ENCODE data around the gene GPR42. TPM values are rescaled to one million over a fixed set of nuclear protein-coding genes. Genes with fewer than 3 reads are reported as not detected.
"Not testable (repeated sequence)": the region's sequence is repeated elsewhere in the genome, so short reads cannot be mapped to it uniquely, and the experiment has no call there.

GPR42 gene
- total and polyA plus RNA-seq, 11 donors, result not detected

DNA sequence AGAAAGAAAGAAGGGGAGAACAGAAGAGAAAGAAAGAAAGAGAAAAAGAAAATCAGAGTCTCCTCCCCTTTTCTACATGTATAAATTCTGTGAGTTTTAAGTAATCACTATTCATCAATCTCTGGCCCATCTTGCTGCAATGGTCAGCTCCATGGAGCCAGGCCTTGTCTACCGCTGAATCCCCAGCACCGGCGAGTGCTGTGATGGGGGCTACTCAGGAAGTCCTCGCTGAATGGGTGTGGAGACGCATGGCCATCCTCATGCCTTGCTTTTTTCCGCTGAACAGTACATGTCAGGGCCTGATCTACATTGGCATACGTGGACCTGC is 29.9 kb downstream of the GPR42 start:
- intact Hi-C loops (cut with DNase I), result no loop called here
- no peak overlapping the region for H3K4me3 ChIP-seq
- 89 to 96% (median 94%) methylated on average over 7 of the region's 7 CpGs for WGBS, 4 donors
- no peak for DNase-seq
- H3K36me3 ChIP-seq, result no peaks in the 10 kb centered on the region
- H3K27me3 ChIP-seq, result no peaks in the 10 kb centered on the region
- H3K4me1 ChIP-seq, result peaks cover 0 to 16% (median under 1%) of the 10 kb centered on the region in 12 donors
- ATAC-seq, result no peak
- H3K27ac ChIP-seq, result no peak overlapping the region
- TF ChIP-seq, protein P1, sequence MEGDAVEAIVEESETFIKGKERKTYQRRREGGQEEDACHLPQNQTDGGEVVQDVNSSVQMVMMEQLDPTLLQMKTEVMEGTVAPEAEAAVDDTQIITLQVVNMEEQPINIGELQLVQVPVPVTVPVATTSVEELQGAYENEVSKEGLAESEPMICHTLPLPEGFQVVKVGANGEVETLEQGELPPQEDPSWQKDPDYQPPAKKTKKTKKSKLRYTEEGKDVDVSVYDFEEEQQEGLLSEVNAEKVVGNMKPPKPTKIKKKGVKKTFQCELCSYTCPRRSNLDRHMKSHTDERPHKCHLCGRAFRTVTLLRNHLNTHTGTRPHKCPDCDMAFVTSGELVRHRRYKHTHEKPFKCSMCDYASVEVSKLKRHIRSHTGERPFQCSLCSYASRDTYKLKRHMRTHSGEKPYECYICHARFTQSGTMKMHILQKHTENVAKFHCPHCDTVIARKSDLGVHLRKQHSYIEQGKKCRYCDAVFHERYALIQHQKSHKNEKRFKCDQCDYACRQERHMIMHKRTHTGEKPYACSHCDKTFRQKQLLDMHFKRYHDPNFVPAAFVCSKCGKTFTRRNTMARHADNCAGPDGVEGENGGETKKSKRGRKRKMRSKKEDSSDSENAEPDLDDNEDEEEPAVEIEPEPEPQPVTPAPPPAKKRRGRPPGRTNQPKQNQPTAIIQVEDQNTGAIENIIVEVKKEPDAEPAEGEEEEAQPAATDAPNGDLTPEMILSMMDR (IDR thresholded peaks at IDR 0.05), result no peak
- TF ChIP-seq POLR2A (IDR thresholded peaks at IDR 0.05), result no peak
- H3K9me3 ChIP-seq, result no peaks in the 10 kb centered on the region

DNA sequence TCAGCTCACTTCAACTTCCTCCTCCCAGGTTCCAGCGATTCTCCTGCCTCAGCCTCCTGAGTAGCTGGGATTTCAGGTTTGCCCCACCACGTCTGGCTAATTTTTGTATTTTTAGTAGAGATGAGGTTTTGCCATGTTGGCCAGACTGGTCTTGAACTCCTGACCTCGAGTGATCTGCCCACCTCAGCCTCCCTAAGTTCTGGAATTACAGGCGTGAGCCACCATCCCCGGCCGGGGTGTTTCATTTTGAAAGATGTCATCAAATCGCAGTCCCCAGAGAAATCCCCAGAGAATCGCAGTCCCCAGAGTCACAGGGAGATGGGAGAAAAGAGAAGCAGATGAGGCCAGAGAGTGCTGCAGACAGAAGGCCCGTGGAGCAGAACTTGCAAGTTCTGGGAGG is 30.5 kb downstream of the GPR42 start:
- H3K27ac ChIP-seq; H3K27me3 ChIP-seq; H3K36me3 ChIP-seq; ATAC-seq; H3K9me3 ChIP-seq; H3K4me3 ChIP-seq; intact Hi-C loops (cut with DNase I); DNase-seq: not testable (repeated sequence)
- H3K4me1 ChIP-seq, result peaks cover 0 to 15% (median 0%) of the 10 kb centered on the region in 12 donors
- 83 to 89% (median 88%) methylated on average over 9 of the region's 9 CpGs for WGBS, 4 donors

DNA sequence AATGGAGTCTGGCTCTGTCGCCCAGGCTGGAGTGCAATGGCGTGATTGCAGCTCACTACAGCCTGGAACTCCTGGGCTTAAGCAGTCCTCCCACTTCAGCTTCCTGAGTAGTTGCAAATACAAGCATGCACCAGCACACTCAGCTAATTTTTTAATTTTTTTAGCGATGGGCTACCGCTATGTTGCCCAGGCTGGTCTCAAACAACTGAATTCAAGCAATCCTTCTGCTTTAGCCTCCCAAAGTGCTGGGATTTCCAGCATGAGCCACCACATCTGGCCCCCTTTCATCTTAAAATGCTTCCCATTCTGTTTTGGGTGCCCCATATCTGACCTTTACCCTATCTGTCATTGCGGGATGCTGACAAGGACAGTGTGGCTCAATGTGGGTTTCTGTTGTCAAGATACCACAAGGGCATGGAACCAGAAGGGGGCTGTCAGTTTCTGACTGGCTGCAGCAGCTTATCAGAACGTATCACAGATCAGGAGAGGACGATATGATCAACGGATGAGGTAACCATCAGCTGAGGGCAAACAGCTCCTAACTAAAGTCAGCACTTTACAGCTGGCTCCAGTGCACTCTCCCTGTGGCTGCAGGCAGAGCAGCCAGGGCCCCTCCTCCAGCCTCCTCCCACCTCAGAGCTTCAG is 32.4 kb downstream of the GPR42 start:
- intact Hi-C loops (cut with DNase I), result no loop called here
- Histone ChIP-seq H3K36me3 (no peaks in the 10 kb centered on the region), H3K4me3 (no peak overlapping the region), H3K4me1 (peaks cover 0 to 15% (median 0%) of the 10 kb centered on the region in 12 donors), H3K27ac (no peak overlapping the region), H3K9me3 (no peaks in the 10 kb centered on the region), H3K27me3 (no peaks in the 10 kb centered on the region)
- 66 to 82% (median 67%) methylated on average over 8 of the region's 8 CpGs for WGBS, 4 donors
- TF ChIP-seq, protein P1 (IDR thresholded peaks at IDR 0.05), result no peak
- TF ChIP-seq POLR2A (IDR thresholded peaks at IDR 0.05), result no peak
- no peak for DNase-seq
- ATAC-seq, result peak in 1 of 4 donors; percentile 20

DNA sequence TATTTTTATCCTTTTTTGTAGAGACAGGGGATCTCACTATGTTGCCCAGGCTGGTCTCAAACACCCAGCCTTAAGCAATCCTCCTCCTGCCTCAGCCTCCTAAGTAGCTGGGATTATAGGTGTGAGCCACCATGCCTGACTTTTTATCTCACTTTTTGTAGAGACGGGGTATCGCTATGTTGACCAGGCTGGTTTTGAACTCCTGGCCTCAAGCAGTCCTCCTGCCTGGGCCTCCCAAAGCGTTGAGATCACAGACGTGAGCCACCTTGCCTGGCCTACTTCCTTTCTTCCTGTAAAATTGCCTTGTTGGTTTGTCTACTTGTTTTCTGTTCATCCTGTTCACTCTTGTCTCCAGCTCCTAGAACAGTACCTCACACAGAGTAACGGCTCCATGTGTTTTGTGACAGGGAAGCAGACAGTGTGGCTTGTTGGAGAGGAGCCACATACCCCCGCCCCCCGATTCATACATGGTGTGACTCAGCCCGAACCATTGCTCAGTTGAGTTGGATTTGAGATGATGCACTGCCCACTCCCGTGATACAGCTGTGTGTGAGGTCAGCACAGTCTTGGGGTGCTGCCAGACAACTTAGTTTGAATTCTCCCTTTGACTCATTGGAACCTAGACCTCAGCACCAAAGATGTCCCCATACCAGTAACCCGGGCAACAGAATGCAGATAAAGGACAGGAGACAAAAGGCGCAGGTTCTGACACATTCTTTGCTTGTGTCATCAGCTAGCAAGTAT is 34.2 kb downstream of the GPR42 start:
- Histone ChIP-seq H3K4me1 (peaks cover 0 to 9% (median 0%) of the 10 kb centered on the region in 12 donors), H3K4me3 (no peak overlapping the region), H3K27me3 (no peaks in the 10 kb centered on the region), H3K27ac (no peak overlapping the region), H3K36me3 (no peaks in the 10 kb centered on the region), H3K9me3 (no peaks in the 10 kb centered on the region)
- ATAC-seq (peak in 1 of 4 donors; percentile 67), DNase-seq (peak in 1 of 5 donors; percentile 55)
- intact Hi-C loops (cut with DNase I), result no loop called here
- WGBS, 4 donors, result 72 to 83% (median 78%) methylated on average over 11 of the region's 11 CpGs
- TF ChIP-seq, protein P1 (IDR thresholded peaks at IDR 0.05), result no peak
- TF ChIP-seq POLR2A (IDR thresholded peaks at IDR 0.05), result no peak

All from heart left ventricle (tissue), 16 donors.